Measurements from ENCODE around the gene PSMB11.

PSMB11 gene

GRCh38 chr14:23089498-23090253, 47.7 kb downstream of the PSMB11 start:
- no peak for DNase-seq

GRCh38 chr14:23090254-23090636, 48.2 kb downstream of the PSMB11 start:
- DNase-seq: no peak

- DNase-seq: no peak
These were observed 49.5 kb downstream of the PSMB11 start for GRCh38 chr14:23091294-23092225.

- DNase-seq: no peak
These were observed 51.1 kb downstream of the PSMB11 start for GRCh38 chr14:23093104-23093503.

GRCh38 chr14:23093526-23093925, 51.5 kb downstream of the PSMB11 start:
- no peak for DNase-seq
